GM21786 (cell line): ENCODE results near the gene BMPER.

Experiments used
- ATAC-seq: cut with Tn5 transposase; IDR thresholded peaks from one replicate; pipeline ENCODE4 v1.9.1; 2021; ENCODE audit not compliant: unreplicated experiment

Gene BMPER

GRCh38 chr7:33964417-33965182 is 59.3 kb downstream of the BMPER start:
- no peak for ATAC-seq

GRCh38 chr7:33965183-33965744 is 59.9 kb downstream of the BMPER start:
- ATAC-seq, result no peak

- ATAC-seq, result no peak
These were observed 63.3 kb downstream of the BMPER start for GRCh38 chr7:33968591-33968990.

- ATAC-seq, result no peak
These were observed 65.2 kb downstream of the BMPER start for GRCh38 chr7:33970536-33970935.

- ATAC-seq, result no peak
These were observed 65.8 kb downstream of the BMPER start for GRCh38 chr7:33971106-33971505.

- ATAC-seq, result no peak
These were observed 68.1 kb downstream of the BMPER start for GRCh38 chr7:33973231-33974015.

GRCh38 chr7:33979300-33979806 is 74.0 kb downstream of the BMPER start:
- ATAC-seq, result no peak

- no peak for ATAC-seq
These were observed 74.5 kb downstream of the BMPER start for GRCh38 chr7:33979807-33980355.

GRCh38 chr7:33981226-33981625 is 75.9 kb downstream of the BMPER start:
- no peak for ATAC-seq

GRCh38 chr7:33981671-33982424 is 76.5 kb downstream of the BMPER start:
- no peak for ATAC-seq

GRCh38 chr7:33982425-33982786 is 77.1 kb downstream of the BMPER start:
- no peak for ATAC-seq

GRCh38 chr7:33986451-33986850 is 81.1 kb downstream of the BMPER start:
- ATAC-seq, result no peak

GRCh38 chr7:33986951-33987947 is 81.9 kb downstream of the BMPER start:
- ATAC-seq, result no peak

GRCh38 chr7:33996899-33997298 is 91.6 kb downstream of the BMPER start:
- no peak for ATAC-seq

GRCh38 chr7:33998476-33998875 is 93.1 kb downstream of the BMPER start:
- ATAC-seq, result no peak

GRCh38 chr7:34011017-34011695 is 105.8 kb downstream of the BMPER start:
- no peak for ATAC-seq

GRCh38 chr7:34011696-34012095 is 106.4 kb downstream of the BMPER start:
- ATAC-seq, result no peak

- ATAC-seq, result no peak
These were observed 108.1 kb downstream of the BMPER start for GRCh38 chr7:34013421-34013820.

GRCh38 chr7:34015651-34016050 is 110.3 kb downstream of the BMPER start:
- no peak for ATAC-seq
